HG02623 (cell line): ENCODE results near the gene PARP1.
"Not testable (repeated sequence)": the region's sequence is repeated elsewhere in the genome, so short reads cannot be mapped to it uniquely, and the experiment has no call there.

Source experiments
- ATAC-seq: cut with Tn5 transposase; IDR thresholded peaks from one replicate; pipeline ENCODE4 v1.9.1; 2021; ENCODE audit warnings: moderate library complexity; ENCODE audit not compliant: unreplicated experiment

Gene PARP1

GRCh38 chr1:226429858-226430715 lies 22.2 kb upstream of the PARP1 start:
- ATAC-seq, result no peak

- no peak for ATAC-seq
Measured at GRCh38 chr1:226428791-226429461, 21.0 kb upstream of the PARP1 start.

GRCh38 chr1:226428348-226428747 lies 20.5 kb upstream of the PARP1 start:
- ATAC-seq, result no peak

GRCh38 chr1:226427131-226427530 lies 19.2 kb upstream of the PARP1 start:
- no peak for ATAC-seq

- not testable (repeated sequence) for ATAC-seq
Measured at GRCh38 chr1:226426395-226426794, 18.5 kb upstream of the PARP1 start.

GRCh38 chr1:226425431-226426031 lies 17.6 kb upstream of the PARP1 start:
- no peak for ATAC-seq

GRCh38 chr1:226425004-226425378 lies 17.1 kb upstream of the PARP1 start:
- no peak for ATAC-seq

- ATAC-seq, result no peak
Measured at GRCh38 chr1:226424221-226425003, 16.5 kb upstream of the PARP1 start.

GRCh38 chr1:226422478-226422877 lies 14.6 kb upstream of the PARP1 start:
- ATAC-seq, result no peak

GRCh38 chr1:226420897-226421296 lies 13.0 kb upstream of the PARP1 start:
- no peak for ATAC-seq

- no peak for ATAC-seq
Measured at GRCh38 chr1:226420328-226420727, 12.4 kb upstream of the PARP1 start.

GRCh38 chr1:226419284-226420029 lies 11.6 kb upstream of the PARP1 start:
- ATAC-seq, result no peak

GRCh38 chr1:226417830-226418546 lies 10.1 kb upstream of the PARP1 start:
- no peak for ATAC-seq

GRCh38 chr1:226417350-226417749 lies 9.5 kb upstream of the PARP1 start:
- no peak for ATAC-seq

- no peak for ATAC-seq
Measured at GRCh38 chr1:226414098-226414698, 6.3 kb upstream of the PARP1 start.

GRCh38 chr1:226411619-226412018 lies 3.7 kb upstream of the PARP1 start:
- no peak for ATAC-seq

- ATAC-seq, result no peak
Measured at GRCh38 chr1:226410958-226411357, 3.1 kb upstream of the PARP1 start.

GRCh38 chr1:226409392-226409791 lies 1.5 kb upstream of the PARP1 start:
- no peak for ATAC-seq
